ENCODE results near the gene ANK3.

Gene ANK3

DNA sequence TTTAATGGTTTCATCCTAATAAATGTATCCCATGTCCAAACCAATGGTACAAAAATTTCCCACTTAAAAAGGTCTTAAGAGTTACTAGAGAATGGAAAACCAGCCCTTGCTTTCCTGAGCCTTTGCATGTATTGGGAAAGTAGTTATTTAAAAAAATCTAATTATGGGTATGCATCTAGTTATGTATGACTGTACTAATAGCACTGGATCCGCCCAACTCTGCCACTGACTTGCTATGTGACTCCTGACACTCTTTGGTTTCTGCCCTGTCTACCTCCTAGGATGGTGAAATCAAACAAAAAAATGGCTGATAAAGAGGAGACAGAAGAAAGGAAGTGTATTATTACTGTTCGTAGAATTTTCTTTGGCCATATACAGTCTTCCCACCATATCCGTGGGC, 372.9 kb downstream of the ANK3 start (continued):
- TF ChIP-seq KLF9 (tag by site-specific recombination; IDR thresholded peaks at IDR 0.05; ENCODE audit: low read depth) (no peak), ZNF274 (IDR thresholded peaks at IDR 0.05; ENCODE audit: low read length) (no peak), ZNF274 (tag by site-specific recombination; IDR thresholded peaks at IDR 0.05; ENCODE audit: borderline replicate concordance) (no peak), SP3 (tag by site-specific recombination; IDR thresholded peaks at IDR 0.05) (no peak)
- TF ChIP-seq, protein P1, sequence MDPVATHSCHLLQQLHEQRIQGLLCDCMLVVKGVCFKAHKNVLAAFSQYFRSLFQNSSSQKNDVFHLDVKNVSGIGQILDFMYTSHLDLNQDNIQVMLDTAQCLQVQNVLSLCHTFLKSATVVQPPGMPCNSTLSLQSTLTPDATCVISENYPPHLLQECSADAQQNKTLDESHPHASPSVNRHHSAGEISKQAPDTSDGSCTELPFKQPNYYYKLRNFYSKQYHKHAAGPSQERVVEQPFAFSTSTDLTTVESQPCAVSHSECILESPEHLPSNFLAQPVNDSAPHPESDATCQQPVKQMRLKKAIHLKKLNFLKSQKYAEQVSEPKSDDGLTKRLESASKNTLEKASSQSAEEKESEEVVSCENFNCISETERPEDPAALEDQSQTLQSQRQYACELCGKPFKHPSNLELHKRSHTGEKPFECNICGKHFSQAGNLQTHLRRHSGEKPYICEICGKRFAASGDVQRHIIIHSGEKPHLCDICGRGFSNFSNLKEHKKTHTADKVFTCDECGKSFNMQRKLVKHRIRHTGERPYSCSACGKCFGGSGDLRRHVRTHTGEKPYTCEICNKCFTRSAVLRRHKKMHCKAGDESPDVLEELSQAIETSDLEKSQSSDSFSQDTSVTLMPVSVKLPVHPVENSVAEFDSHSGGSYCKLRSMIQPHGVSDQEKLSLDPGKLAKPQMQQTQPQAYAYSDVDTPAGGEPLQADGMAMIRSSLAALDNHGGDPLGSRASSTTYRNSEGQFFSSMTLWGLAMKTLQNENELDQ (tag by site-specific recombination; IDR thresholded peaks at IDR 0.05; ENCODE audit: low read depth), result no peak

DNA sequence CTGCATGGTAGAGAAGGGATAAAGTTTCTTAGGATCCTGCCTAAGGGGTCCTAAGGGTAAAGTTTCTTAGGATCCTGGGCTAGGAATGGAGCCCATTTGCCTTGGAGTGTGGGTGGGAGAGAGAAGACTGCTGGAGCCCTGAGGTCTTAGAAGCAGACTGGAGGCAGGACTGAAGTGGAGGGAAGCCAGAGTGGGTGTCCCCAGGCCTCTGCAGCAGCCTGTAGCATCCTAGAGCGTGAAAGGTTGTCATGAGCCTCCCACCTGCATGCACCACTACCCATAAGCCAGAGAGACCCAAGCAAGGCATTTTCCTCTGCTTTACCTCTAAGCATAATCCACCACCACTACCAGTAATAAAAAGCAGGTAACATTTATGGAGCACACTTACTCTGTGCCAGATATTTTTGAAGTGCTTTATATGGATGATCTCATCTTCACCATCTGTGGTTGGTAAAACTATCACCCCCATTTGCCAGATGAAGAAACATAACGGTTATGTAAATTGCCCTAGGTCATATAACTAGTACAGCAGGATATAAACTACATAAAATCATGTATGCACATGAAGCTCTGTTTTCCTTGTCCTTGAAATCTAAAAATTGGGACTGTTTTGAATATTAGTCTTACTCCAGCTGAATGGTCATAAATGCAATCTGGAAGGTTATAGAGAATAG, 379.8 kb downstream of the ANK3 start:
- no peaks in the 10 kb centered on the region for H3K9me3 ChIP-seq (ENCODE audit: control insufficient read depth, insufficient read depth, low read depth, low read length)
- TF ChIP-seq, protein P2, sequence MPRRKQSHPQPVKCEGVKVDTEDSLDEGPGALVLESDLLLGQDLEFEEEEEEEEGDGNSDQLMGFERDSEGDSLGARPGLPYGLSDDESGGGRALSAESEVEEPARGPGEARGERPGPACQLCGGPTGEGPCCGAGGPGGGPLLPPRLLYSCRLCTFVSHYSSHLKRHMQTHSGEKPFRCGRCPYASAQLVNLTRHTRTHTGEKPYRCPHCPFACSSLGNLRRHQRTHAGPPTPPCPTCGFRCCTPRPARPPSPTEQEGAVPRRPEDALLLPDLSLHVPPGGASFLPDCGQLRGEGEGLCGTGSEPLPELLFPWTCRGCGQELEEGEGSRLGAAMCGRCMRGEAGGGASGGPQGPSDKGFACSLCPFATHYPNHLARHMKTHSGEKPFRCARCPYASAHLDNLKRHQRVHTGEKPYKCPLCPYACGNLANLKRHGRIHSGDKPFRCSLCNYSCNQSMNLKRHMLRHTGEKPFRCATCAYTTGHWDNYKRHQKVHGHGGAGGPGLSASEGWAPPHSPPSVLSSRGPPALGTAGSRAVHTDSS (tag by site-specific recombination; IDR thresholded peaks at IDR 0.05), result no peak
- TF ChIP-seq ZFHX2 (tag by site-specific recombination; conservative IDR thresholded peaks at IDR 0.05) (peak; percentile 41), KLF10 (tag by site-specific recombination; IDR thresholded peaks at IDR 0.05) (0 out of 2 replicates have a peak, but pooled peaks have one; percentile 13)
- no peaks in the 10 kb centered on the region for H3K4me1 ChIP-seq (ENCODE audit: control insufficient read depth, insufficient read depth, low read length)
- H3K36me3 ChIP-seq (ENCODE audit: control insufficient read depth in 2 of 2, insufficient read depth in 1 of 2, low read length in 2 of 2), result no peaks in the 10 kb centered on the region
- POLR2A ChIA-PET, result no interaction called here
- CTCF ChIA-PET, result no interaction called here
- no peak overlapping the region for H3K4me3 ChIP-seq (ENCODE audit: low read depth, low read length)
- H3K27ac ChIP-seq (ENCODE audit: extremely low read depth, low read depth, low read length), result no peak overlapping the region

DNA sequence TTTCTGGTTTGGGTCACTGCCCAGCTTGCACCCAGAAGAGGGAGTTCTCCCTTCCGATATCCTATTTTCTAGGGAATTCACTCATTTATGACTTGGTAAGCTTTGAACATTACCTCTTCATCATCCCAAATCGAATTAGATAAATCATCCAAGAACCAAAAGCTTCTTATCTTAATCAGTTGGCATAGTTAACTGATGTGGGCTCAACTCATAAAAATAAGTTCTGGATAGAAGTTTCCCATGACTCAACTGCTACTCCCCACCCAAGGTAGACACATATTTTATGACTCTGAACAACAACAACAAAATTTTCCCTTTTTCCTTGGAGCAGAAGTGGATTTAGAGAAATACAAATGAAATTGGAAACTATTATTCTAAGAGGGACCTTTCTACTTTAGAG, 380.4 kb downstream of the ANK3 start:
- H3K4me3 ChIP-seq (ENCODE audit: low read depth, low read length), result no peak overlapping the region
- CTCF ChIA-PET, result no interaction called here

More for the DNA sequence above, 380.4 kb downstream of the ANK3 start:
- H3K27ac ChIP-seq (ENCODE audit: extremely low read depth, low read depth, low read length), result no peak overlapping the region
- H3K4me1 ChIP-seq (ENCODE audit: control insufficient read depth, insufficient read depth, low read length), result no peaks in the 10 kb centered on the region
- TF ChIP-seq ZNF341 (tag by site-specific recombination; IDR thresholded peaks at IDR 0.05; ENCODE audit: low read depth), result no peak
- TF ChIP-seq, protein P3, sequence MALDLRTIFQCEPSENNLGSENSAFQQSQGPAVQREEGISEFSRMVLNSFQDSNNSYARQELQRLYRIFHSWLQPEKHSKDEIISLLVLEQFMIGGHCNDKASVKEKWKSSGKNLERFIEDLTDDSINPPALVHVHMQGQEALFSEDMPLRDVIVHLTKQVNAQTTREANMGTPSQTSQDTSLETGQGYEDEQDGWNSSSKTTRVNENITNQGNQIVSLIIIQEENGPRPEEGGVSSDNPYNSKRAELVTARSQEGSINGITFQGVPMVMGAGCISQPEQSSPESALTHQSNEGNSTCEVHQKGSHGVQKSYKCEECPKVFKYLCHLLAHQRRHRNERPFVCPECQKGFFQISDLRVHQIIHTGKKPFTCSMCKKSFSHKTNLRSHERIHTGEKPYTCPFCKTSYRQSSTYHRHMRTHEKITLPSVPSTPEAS (tag by site-specific recombination; IDR thresholded peaks at IDR 0.05), result no peak
- no peak for TF ChIP-seq TCF7L2 (IDR thresholded peaks at IDR 0.05; ENCODE audit: borderline replicate concordance, low read depth, low read length)
- TF ChIP-seq ZFHX2 (tag by site-specific recombination; conservative IDR thresholded peaks at IDR 0.05), result no peak
- no peak for TF ChIP-seq ZNF677 (tag by site-specific recombination; IDR thresholded peaks at IDR 0.05)
- TF ChIP-seq SALL2 (tag by site-specific recombination; IDR thresholded peaks at IDR 0.05; ENCODE audit: borderline replicate concordance), result no peak
- TF ChIP-seq, protein P4, sequence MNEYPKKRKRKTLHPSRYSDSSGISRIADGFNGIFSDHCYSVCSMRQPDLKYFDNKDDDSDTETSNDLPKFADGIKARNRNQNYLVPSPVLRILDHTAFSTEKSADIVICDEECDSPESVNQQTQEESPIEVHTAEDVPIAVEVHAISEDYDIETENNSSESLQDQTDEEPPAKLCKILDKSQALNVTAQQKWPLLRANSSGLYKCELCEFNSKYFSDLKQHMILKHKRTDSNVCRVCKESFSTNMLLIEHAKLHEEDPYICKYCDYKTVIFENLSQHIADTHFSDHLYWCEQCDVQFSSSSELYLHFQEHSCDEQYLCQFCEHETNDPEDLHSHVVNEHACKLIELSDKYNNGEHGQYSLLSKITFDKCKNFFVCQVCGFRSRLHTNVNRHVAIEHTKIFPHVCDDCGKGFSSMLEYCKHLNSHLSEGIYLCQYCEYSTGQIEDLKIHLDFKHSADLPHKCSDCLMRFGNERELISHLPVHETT (tag by site-specific recombination; IDR thresholded peaks at IDR 0.05), result no peak
- no peak for TF ChIP-seq ZFP69B (tag by site-specific recombination; IDR thresholded peaks at IDR 0.05)
- TF ChIP-seq SCRT2 (tag by site-specific recombination; IDR thresholded peaks at IDR 0.05), result no peak
- no peak for TF ChIP-seq ZBTB17 (tag by site-specific recombination; IDR thresholded peaks at IDR 0.05)
- no peak for TF ChIP-seq ZNF223 (tag by site-specific recombination; IDR thresholded peaks at IDR 0.05)
- no peak for TF ChIP-seq ZNF366 (tag by site-specific recombination; conservative IDR thresholded peaks at IDR 0.05)
- TF ChIP-seq HOXD13 (CRISPR knock-in tag; IDR thresholded peaks at IDR 0.05; ENCODE audit: borderline replicate concordance), result no peak
- no peaks in the 10 kb centered on the region for H3K36me3 ChIP-seq (ENCODE audit: control insufficient read depth in 2 of 2, insufficient read depth in 1 of 2, low read length in 2 of 2)
- POLR2A ChIA-PET, result no interaction called here
- no peaks in the 10 kb centered on the region for H3K9me3 ChIP-seq (ENCODE audit: control insufficient read depth, insufficient read depth, low read depth, low read length)
